Stimulated activated CD4-positive, alpha-beta T cell treated with anti-CD3 and anti-CD28 coated beads, Interleukin-12 subunit alpha, Interleukin-12 subunit beta, amount 100 ng/mL, for 4 hours (primary cell): ENCODE data around the gene OR5C1.
A peak's percentile ranks its signal among the peaks of the same experiment; 100 is the strongest.
"Not testable (repeated sequence)": the region's sequence is repeated elsewhere in the genome, so short reads cannot be mapped to it uniquely, and the experiment has no call there.

Experiments
- DNase-seq: peaks from one replicate; pipeline ENCODE4 v3.0.0-alpha.2; 2020

The OR5C1 gene

GRCh38 chr9:122788831-122789230, at the start of gene OR5C1:
OR5C1 (plus strand) TSS chr9:122788933; CDS start chr9:122788933, 0 bp downstream.
- no peak for DNase-seq

GRCh38 chr9:122742003-122742402, 46.7 kb upstream of the OR5C1 start, which contains the start of gene OR1L6:
OR1L6 (plus strand) TSS chr9:122742303; CDS start chr9:122749848, 7,545 bp downstream.
- no peak for DNase-seq

GRCh38 chr9:122754825-122755224, 33.9 kb upstream of the OR5C1 start:
- DNase-seq = no peak

- no peak for DNase-seq
Measured at GRCh38 chr9:122767817-122768216, 20.9 kb upstream of the OR5C1 start.

- DNase-seq = no peak
Measured at GRCh38 chr9:122777052-122777451, 11.7 kb upstream of the OR5C1 start.

- DNase-seq = no peak
Measured at GRCh38 chr9:122777935-122778627, 10.7 kb upstream of the OR5C1 start.

GRCh38 chr9:122779181-122779580, 9.6 kb upstream of the OR5C1 start:
- DNase-seq = no peak

GRCh38 chr9:122780026-122780425, 8.7 kb upstream of the OR5C1 start:
- no peak for DNase-seq

- DNase-seq = no peak
Measured at GRCh38 chr9:122781671-122782070, 7.1 kb upstream of the OR5C1 start.

- DNase-seq = no peak
Measured at GRCh38 chr9:122785269-122785668, 3.5 kb upstream of the OR5C1 start.

GRCh38 chr9:122786338-122786737, 2.4 kb upstream of the OR5C1 start:
- no peak for DNase-seq

- DNase-seq = no peak
Measured at GRCh38 chr9:122789256-122790046, 718 bp downstream of the OR5C1 start.

GRCh38 chr9:122791872-122792669, 3.3 kb downstream of the OR5C1 start:
- no peak for DNase-seq

GRCh38 chr9:122797316-122798063, 8.8 kb downstream of the OR5C1 start:
- no peak for DNase-seq

GRCh38 chr9:122800066-122801060, 11.6 kb downstream of the OR5C1 start, which contains the start of gene OR1K1:
OR1K1 (plus strand) TSS chr9:122800123; CDS start chr9:122800123, 0 bp downstream.
- DNase-seq = no peak

- DNase-seq = no peak
Measured at GRCh38 chr9:122806661-122807060, 17.9 kb downstream of the OR5C1 start.

GRCh38 chr9:122807271-122807900, 18.7 kb downstream of the OR5C1 start:
- no peak for DNase-seq

GRCh38 chr9:122808141-122808540, 19.4 kb downstream of the OR5C1 start:
- DNase-seq = no peak

GRCh38 chr9:122809261-122809660, 20.5 kb downstream of the OR5C1 start:
- not testable (repeated sequence) for DNase-seq

GRCh38 chr9:122810306-122810946, 21.7 kb downstream of the OR5C1 start:
- peak; percentile 68 for DNase-seq
